GM18870 (cell line): ENCODE data around the gene TCP1.
"Not testable (repeated sequence)": the region's sequence is repeated elsewhere in the genome, so short reads cannot be mapped to it uniquely, and the experiment has no call there.

Experiments
- ATAC-seq: cut with Tn5 transposase; IDR thresholded peaks from one replicate; pipeline ENCODE4 v1.9.1; 2021; ENCODE audit warnings: moderate library complexity; ENCODE audit not compliant: unreplicated experiment

TCP1 gene

GRCh38 chr6:159778131-159778530, 11.3 kb downstream of the TCP1 start:
- no peak for ATAC-seq

DNA sequence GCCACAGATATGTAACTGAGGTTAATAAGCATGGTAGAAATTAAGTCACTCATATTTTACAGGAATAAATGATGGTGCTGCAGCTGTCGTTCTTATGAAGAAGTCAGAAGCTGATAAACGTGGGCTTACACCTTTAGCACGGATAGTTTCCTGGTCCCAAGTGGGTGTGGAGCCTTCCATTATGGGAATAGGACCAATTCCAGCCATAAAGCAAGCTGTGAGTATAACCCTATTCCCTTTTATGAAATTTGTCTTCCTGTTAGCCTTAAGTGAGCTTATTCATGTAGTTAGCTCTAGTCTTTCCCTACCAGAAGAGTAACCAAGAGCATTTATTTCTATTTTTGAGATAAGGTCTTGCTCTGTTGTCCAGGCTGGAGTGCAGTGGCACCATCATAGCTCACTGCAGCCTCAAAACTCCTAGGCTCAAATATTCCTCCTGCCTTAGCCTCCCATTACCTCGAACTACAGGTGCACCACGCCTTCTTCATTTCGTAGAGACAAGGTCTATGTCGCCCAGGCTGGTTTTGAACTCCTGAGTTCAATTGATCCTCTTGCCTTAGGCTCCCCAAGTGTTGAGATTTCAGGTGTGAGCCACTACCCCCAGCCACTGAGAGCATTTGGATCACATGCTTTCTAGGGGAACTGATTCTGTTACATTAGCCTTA, 12.0 kb downstream of the TCP1 start:
- ATAC-seq: no peak

DNA sequence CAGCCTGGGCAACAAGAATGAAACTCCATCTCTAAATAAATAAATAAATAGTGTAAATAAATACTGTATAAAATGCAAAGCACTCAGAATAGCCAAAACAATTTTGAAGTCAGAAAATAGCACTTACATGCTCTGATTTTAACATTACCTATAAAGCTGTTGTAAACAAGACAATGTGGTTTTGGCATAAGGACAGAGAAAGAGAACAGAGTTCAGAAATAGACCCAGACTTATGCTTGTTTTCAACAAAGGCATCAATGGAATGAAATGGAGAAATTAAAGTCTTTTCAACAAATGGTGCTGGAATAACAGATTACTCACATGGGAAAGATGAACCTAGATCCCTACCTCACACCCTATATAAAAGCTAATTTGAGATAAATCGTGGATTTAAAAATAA, 17.2 kb downstream of the TCP1 start:
- no peak for ATAC-seq

DNA sequence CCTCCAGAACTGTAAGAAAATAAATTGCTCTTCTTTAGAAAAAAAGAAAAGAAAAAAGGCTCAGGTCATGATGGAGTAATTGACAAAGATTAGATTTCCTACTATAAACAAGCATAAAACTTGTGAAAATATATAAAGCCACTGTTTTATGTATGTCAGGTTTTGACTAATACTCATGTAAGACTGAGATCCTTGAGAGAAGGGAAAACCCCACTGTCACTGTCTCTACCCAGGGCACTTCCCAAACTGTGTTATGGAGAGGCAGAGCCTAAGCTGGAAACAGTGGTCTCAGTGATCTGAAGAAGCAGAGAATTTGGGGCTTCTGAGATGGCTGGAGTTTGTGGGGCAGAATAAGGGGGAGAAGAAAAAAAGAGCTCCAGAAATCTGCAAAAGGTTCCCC, 19.9 kb downstream of the TCP1 start:
- ATAC-seq: no peak

DNA sequence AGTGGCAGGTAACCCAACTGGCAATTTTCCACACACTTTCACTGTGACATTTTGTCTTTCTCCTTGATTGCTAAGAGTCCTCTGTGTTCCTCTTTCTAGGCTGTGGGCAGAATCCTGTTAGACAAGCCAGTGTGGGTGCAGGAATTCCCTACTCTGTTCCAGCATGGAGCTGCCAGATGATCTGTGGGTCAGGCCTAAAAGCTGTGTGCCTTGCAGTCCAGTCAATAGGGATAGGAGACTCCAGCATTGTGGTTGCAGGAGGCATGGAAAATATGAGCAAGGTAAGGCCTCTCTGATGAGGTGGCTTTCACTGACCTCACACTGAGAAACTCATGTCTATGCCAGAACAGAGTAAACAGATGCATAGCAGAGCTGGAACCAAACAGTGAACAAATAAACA, 22.5 kb downstream of the TCP1 start:
- no peak for ATAC-seq

DNA sequence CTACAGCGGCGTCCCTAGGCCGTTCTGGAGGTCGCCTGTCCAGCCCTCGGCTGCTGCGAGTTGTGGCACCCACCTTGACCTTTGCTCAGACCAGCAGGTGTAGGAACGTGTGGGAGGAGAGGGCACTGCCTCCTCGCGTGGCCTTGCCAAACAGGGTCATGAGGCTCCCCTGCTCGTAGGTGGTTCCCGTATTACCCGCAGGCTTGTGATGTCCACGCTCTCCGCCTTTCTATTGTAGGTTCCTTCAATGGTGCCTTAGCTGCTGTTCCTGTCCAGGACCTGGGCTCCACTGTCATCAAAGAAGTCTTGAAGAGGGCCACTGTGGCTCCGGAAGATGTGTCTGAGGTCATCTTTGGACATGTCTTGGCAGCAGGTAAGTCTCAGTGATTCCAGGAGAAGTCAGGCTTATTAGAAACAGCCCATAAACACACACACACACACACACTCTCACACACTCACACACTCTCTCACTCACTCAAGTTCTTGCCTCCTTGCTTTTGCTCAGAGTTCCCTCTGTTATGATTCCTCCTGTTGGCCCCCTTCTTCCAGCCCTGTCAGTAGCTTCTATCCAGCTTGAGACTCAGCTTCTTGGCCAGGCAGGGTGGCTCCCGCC, 26.6 kb downstream of the TCP1 start:
- peak; percentile 11 for ATAC-seq

DNA sequence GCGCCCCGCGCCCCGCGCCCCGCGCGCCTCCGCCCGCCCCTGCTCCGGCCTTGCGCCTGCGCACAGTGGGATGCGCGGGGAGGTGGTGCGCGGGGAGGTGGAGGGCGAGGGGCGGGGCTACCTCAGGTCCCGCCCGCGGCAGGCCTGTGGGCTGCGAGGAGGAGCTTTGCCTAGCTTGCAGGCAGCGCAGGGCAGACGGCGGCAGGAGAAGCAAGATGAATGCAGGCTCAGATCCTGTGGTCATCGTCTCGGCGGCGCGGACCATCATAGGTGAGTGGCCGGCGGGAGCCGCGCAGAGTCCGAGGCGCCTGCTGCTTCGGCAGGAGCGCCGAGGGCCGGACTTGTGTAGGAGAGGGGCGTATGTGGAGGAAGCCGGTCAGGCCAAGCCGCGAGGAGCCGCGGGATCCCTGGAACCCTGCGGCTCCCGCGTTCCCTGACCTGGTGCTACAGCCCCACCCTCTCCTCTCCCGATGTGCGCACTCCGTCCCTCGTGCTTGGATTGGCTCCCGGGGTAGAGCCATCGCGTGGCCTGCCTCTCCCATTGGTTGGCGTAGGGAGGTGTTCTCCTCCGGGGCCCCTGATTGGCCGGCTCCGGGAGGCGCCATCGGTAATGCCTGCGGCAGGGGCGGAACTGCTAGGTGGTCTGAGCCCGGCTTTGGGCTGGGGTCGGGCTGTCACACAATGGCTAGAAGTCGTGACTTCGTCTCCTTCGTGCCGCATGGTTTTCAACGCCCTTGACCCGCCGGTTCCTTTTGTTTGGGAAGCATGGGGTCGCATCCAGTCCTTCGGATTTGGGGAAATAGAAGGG, 27.3 kb downstream of the TCP1 start, which contains the start of gene ACAT2:
TSS of gene ACAT2 (plus strand) at position 173 of the 808 bp plus-strand sequence. CDS start at position 216, 43 bp downstream.
- peak; percentile 95 for ATAC-seq

DNA sequence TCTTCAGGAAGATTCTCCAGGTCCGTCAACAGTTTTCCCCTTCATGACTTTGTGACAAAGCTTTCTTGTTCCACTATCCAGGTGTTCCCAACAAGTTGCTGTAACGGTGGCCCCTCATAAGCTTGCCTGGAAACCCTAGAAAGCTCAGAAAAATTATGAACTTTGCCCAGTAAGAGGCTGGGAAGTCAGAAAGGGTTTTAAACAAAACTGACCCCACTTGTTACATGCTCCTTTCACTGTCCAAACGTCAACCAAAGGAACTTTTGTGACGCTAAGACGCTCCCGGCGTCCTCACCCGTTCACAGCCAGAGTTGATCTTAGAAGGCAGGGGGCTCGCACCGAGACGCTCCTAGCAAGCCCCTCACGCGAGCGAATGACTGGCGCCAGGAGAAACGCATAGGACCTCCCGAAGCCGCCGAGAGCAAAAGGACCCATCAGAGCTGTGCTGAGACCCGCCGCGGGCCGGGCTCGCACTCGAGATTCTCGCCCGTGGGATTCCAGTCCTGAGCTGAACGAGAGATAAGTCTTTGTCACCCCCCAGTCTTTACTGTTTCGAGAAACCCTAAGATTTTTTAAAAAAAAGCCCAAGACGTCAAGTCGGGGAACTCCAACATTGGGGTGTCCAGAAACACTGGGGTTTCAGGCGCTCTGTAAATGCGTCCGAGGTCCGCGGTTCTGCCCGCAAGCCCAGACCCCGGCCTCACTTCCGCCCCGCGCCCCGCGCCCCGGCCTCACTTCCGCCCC, 28.1 kb downstream of the TCP1 start:
- ATAC-seq: peak; percentile 2

- ATAC-seq: no peak
Observed at GRCh38 chr6:159760602-159761057, 28.8 kb downstream of the TCP1 start.

DNA sequence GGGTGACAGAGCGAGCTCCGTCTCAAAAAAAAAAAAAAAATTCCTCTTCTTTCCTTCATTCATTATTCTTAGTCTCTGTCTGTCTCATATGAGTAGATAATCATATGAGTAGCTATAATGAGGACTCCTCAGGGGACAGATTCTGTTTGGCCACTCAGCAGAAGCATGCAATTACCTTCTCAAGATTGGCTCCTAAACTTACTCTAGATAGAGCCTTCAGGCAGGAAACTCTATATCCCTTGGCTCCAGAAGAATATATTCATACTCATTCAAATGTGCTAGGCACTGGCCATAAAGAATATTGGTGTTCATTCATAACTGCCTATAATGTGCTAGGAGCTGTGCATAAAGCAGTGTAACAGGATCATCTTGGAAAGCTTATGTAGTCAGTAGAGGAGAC, 29.8 kb downstream of the TCP1 start:
- no peak for ATAC-seq

DNA sequence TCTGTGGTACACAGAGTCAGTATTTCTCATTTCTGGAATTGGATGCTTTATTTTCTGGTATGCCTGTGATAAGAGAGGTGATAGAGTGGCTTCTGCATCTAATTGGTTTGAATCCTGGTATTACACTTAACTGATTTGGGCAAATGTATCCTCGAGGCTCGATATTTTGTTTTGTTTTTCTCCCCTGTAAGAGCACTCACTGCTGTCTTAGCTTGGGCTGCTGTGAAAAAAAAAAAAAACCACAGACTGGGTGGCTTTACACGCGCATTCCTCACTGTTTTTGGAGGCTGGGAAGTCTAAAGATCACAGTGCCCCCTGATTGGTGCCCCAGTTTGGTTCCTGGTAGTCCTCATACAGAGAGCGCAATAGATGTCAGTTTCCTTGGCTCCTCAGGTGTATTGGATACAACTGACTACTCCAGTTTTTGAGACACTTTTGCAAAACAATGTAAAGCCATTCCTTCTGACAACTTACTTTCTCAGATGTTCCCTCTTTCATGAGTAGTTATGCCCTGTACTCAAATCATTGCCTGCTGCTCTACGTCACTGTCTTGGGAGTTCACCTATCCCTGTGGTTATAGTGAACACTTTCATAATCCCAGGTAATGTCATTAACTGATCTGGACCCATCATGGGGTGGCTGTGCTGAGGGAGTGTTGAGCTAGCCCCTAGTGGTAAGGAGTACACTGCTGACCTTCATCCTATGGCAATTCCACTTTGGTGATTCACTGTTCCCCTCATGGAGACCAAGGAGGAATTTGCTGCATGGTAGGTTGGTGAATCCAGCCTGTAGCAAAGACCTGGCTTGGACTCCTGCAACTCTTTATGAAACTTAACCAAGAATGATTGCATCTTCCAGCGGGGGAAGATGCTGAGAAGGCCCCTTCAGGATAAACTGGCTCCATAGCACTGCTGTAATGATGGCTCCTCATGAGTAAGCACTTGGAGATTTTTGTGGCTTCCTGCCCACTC, 31.1 kb downstream of the TCP1 start:
- no peak for ATAC-seq

- ATAC-seq: no peak
Observed at GRCh38 chr6:159756508-159756907, 32.9 kb downstream of the TCP1 start.

GRCh38 chr6:159754959-159755914, 34.2 kb downstream of the TCP1 start:
- ATAC-seq: no peak

DNA sequence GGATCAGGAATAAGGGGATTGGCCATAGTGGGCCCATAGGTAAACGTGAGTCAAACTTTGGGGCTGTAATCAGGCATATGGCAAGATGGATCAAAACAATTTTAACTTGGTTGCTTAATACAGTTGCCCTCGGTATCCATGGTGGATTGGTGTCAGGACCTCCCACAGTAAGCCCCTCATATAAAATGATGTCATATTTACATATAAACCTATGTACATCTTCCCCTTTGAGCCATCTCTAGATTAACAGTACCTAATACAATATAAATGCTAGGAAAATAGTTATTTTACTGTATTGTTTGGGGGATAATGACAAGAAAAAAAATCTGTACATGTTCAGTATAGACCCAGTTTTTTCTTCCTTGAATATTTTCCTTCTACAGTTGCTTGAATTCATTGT, 35.0 kb downstream of the TCP1 start:
- ATAC-seq: no peak

DNA sequence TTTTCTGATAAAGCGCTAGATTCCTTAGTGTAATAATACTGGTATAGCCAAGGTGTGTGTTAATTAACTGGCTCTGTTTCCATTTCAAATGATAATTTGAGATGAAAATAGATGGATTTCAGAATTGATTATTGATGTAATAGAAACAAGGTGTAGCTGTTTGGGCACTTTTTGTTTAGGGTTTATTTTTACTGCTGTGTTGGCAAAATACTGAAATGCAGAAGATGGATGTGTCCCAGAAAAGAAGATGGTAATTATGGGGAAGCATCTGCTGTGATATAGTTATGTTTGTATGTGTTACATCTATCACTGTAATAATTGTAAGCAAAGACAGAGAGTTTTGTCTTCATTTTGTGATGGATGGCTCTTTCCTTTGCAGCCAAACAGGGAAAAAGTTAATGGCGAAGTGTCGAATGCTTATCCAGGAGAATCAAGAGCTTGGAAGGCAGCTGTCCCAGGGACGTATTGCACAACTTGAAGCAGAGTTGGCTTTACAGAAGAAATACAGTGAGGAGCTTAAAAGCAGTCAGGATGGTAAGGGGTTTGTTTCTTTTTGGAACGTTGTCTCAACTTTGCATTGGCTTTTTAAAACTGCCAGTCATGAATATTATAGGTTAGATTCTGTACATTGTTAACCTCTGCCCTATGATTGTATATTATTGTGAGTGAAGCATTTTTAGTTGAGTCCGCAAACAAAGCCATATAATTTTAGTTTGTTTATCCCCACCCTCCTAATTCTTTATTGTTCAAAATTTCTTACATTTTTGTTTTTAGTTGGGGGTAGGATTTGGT, 36.1 kb downstream of the TCP1 start:
- no peak for ATAC-seq

GRCh38 chr6:159751448-159751847, 38.0 kb downstream of the TCP1 start:
- no peak for ATAC-seq

DNA sequence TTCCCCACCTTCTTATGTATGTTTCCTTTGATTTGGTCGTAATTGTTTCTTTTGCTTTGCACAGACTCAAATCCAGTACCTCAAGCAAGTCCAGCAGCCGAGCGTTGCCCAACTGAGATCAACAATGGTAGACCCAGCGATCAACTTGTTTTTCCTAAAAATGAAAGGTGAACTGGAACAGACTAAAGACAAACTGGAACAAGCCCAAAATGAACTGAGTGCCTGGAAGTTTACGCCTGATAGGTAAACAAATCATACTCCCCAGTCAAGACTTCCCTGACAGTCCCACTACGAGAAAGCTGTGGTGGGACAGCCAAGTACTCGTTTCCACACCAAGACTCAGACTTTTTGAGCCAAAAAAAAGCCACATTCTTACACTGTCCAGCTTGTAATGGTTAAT, 41.3 kb downstream of the TCP1 start:
- not testable (repeated sequence) for ATAC-seq

DNA sequence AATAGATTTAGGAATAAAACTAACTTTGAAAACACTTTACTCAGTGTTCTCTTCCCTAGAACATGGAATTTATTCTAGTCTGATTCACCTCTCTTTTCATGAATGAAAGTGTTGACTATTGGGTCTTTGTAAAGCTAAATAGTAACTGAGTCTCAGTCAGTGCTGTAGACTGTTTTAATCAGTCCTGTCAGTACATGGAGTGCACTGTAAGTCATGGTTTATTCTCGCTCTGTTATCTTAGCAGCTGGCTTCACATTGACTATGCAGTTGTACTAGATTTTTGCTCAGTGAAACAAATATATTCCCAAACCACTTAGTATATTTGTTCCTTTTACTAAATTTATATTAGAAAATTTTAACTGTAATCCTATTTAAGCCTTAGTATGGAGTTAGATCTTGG, 42.6 kb downstream of the TCP1 start:
- ATAC-seq: no peak
